ENCODE results near the gene CLEC16A. TPM values are rescaled to one million over a fixed set of nuclear protein-coding genes. Genes with fewer than 3 reads are reported as not detected.

CLEC16A gene
- total and polyA plus RNA-seq, 9 of the 15 experiments (the other 6 are each of a cell fraction or from before 2014, with no cell fraction given) = 1.00 to 22.3 (median 10.0) TPM

GRCh38 chr16:11060364-11060763 is 116.0 kb downstream of the CLEC16A start:
- ATAC-seq = no peak
- H3K79me2 ChIP-seq (ENCODE audit: control insufficient read depth, insufficient read depth, low read length) = no peaks in the 10 kb centered on the region
- no TSS peak for BruUV-seq (replicated peaks)
- no peaks in the 10 kb centered on the region for H3K9me3 ChIP-seq (replicated peaks; ENCODE audit: control insufficient read depth, insufficient read depth, low read depth, low read length)
- peaks cover 0 to 9% of the 10 kb centered on the region in 2 experiments; a peak in 3 of 5 replicates for H3K4me1 ChIP-seq (replicated peaks in 1 of 2; ENCODE audit: control insufficient read depth in 2 of 2, insufficient read depth in 2 of 2, low read length in 2 of 2)
- 91% methylated on average over 4 of the region's 4 CpGs for WGBS (ENCODE audit: insufficient coverage, low coverage, missing lambda C conversion rate)
- intact Hi-C loops (cut with micrococcal nuclease) (no loop called here), in situ Hi-C loops (cut with MboI) (no loop called here)
- no peak for DNase-seq (ENCODE audit: extremely low read depth in 1 of 4, low spot score in 3 of 4)
- FAIRE-seq = no peak
- H3K36me3 ChIP-seq (ENCODE audit: control insufficient read depth, insufficient read depth, low read length) = peaks cover 26% of the 10 kb centered on the region; the same call in 2 of the 3 replicates
- no peak for TF ChIP-seq HDAC8 (tag; IDR thresholded peaks at IDR 0.05)
- TF ChIP-seq BRF2 (IDR thresholded peaks at IDR 0.05; ENCODE audit: borderline replicate concordance, insufficient read depth, insufficient read length) = no peak
- no peak for TF ChIP-seq ZNF76 (CRISPR knock-in tag; IDR thresholded peaks at IDR 0.05; ENCODE audit: borderline replicate concordance)
- H3K4me3 ChIP-seq = no peak overlapping the region
- no peaks in the 10 kb centered on the region for H3K27me3 ChIP-seq (ENCODE audit: control insufficient read depth in 2 of 2, insufficient read depth in 2 of 2, low read length in 2 of 2)
- no peak overlapping the region for H2AFZ ChIP-seq (ENCODE audit: low read depth, low read length)
- ChIA-PET POLR2A (no interaction called here), CTCF (ENCODE audit: low intra/inter-chr PET ratio) (no interaction called here)
- no peaks in the 10 kb centered on the region for H3K9me1 ChIP-seq (ENCODE audit: control insufficient read depth, insufficient read depth, low read length)
- H3K9ac ChIP-seq (ENCODE audit: insufficient read depth in 1 of 2, low read depth in 2 of 2, low read length in 2 of 2) = 0 out of 4 replicates have a peak overlapping the region, but pooled peaks of 1 of the 2 experiments have one; percentile 61
- no peaks in the 10 kb centered on the region for H4K20me1 ChIP-seq (replicated peaks; ENCODE audit: control insufficient read depth, insufficient read depth, low read length)
- H3K27ac ChIP-seq (ENCODE audit: extremely low read depth, low read depth, low read length) = no peak overlapping the region
- no peak overlapping the region for H3K4me2 ChIP-seq (ENCODE audit: insufficient read depth, low read length)

GRCh38 chr16:11060842-11061241 is 116.5 kb downstream of the CLEC16A start:
- H3K4me2 ChIP-seq (ENCODE audit: insufficient read depth, low read length) = no peak overlapping the region
- H3K9me1 ChIP-seq (ENCODE audit: control insufficient read depth, insufficient read depth, low read length) = no peaks in the 10 kb centered on the region
- ChIA-PET CTCF (ENCODE audit: low intra/inter-chr PET ratio) (no interaction called here), POLR2A (interaction anchor here (1.2 kb wide), 1 partner anchor 144 kb away, joined by 3 read pairs; no protein-coding TSS in a partner anchor)
- H3K4me3 ChIP-seq = no peak overlapping the region
- 69% methylated on average over 7 of the region's 7 CpGs for WGBS (ENCODE audit: insufficient coverage, low coverage, missing lambda C conversion rate)
- ATAC-seq = no peak
- H3K79me2 ChIP-seq (ENCODE audit: control insufficient read depth, insufficient read depth, low read length) = no peaks in the 10 kb centered on the region
- FAIRE-seq = no peak
- no TSS peak for BruUV-seq (replicated peaks)
- in situ Hi-C loops (cut with MboI) = no loop called here
- intact Hi-C loops (cut with micrococcal nuclease) = no loop called here
- peaks cover 0 to 9% of the 10 kb centered on the region in 2 experiments; a peak in 3 of 5 replicates for H3K4me1 ChIP-seq (replicated peaks in 1 of 2; ENCODE audit: control insufficient read depth in 2 of 2, insufficient read depth in 2 of 2, low read length in 2 of 2)
- no peak overlapping the region for H3K27ac ChIP-seq (ENCODE audit: extremely low read depth, low read depth, low read length)
- no peak overlapping the region for H2AFZ ChIP-seq (ENCODE audit: low read depth, low read length)
- no peaks in the 10 kb centered on the region for H3K27me3 ChIP-seq (ENCODE audit: control insufficient read depth in 2 of 2, insufficient read depth in 2 of 2, low read length in 2 of 2)
- H3K9ac ChIP-seq (ENCODE audit: insufficient read depth in 1 of 2, low read depth in 2 of 2, low read length in 2 of 2) = peak overlapping the region in 1 of 2 experiments; percentile 42; a peak in 1 of 4 replicates
- peak in 2 of 4 experiments; percentile 29 for DNase-seq (ENCODE audit: extremely low read depth in 1 of 4, low spot score in 3 of 4)
- H4K20me1 ChIP-seq (replicated peaks; ENCODE audit: control insufficient read depth, insufficient read depth, low read length) = no peaks in the 10 kb centered on the region
- TF ChIP-seq BDP1 (IDR thresholded peaks at IDR 0.05; ENCODE audit: insufficient read depth, insufficient read length) = no peak
- TF ChIP-seq FOSL1 (tag; conservative IDR thresholded peaks at IDR 0.05) = peak; percentile 60
- TF ChIP-seq ZNF75A (CRISPR knock-in tag; IDR thresholded peaks at IDR 0.05) = no peak
- peak; percentile 14 for TF ChIP-seq MEIS2 (IDR thresholded peaks at IDR 0.05; ENCODE audit: partially characterized antibody)
- no peaks in the 10 kb centered on the region for H3K9me3 ChIP-seq (replicated peaks; ENCODE audit: control insufficient read depth, insufficient read depth, low read depth, low read length)
- H3K36me3 ChIP-seq (ENCODE audit: control insufficient read depth, insufficient read depth, low read length) = peaks cover 30% of the 10 kb centered on the region; the same call in 2 of the 3 replicates

All from K562 (cell line).